HL-60 (cell line): ENCODE data around the gene PPP1R9A.

ENCODE experiments used
- DNase-seq, 2 experiments: peaks; one replicate each; pipeline ENCODE4 v3.0.0-alpha.2; 2010 to 2020; ENCODE audit warnings: low read depth in 1 of 2, low spot score in 1 of 2
- H3K27ac ChIP-seq: fragments of 250-450 bp; sonication (Bioruptor Pico); replicated peaks from 2 replicates; pipeline ENCODE4 v1.5.1; 2020; ENCODE audit warnings: mild to moderate bottlenecking, moderate library complexity
- H3K27me3 ChIP-seq: fragments of 250-450 bp; sonication (Bioruptor Pico); 2 replicates; pipeline ENCODE4 v1.5.1; 2021; ENCODE audit warnings: mild to moderate bottlenecking, moderate library complexity; ENCODE audit not compliant: insufficient read depth, poor library complexity, severe bottlenecking
- H3K4me3 ChIP-seq: replicated peaks from 2 replicates; pipeline ENCODE4 v1.5.1; 2011; ENCODE audit warnings: mild to moderate bottlenecking, control low read depth, low read length; ENCODE audit not compliant: insufficient read depth
- CTCF ChIP-seq: IDR thresholded peaks from one replicate; pipeline ENCODE4 v1.5.1; 2011; ENCODE audit warnings: low read length, control low read depth, inconsistent platforms; ENCODE audit not compliant: insufficient read depth
- GABPA ChIP-seq: IDR thresholded peaks from 2 replicates; pipeline ENCODE4 v1.6.1; 2012; ENCODE audit warnings: low read depth
- POLR2AphosphoS5 ChIP-seq: IDR thresholded peaks from 2 replicates; pipeline ENCODE4 v1.6.1; 2012; ENCODE audit warnings: low read depth
- SPI1 ChIP-seq: IDR thresholded peaks from 2 replicates; pipeline ENCODE4 v1.6.1; 2012; ENCODE audit warnings: low read depth, mild to moderate bottlenecking, borderline replicate concordance
- TF ChIP-seq, protein P1 (sequence below): IDR thresholded peaks from 2 replicates; pipeline ENCODE4 v1.6.1; 2012; ENCODE audit warnings: low read depth; ENCODE audit not compliant: insufficient replicate concordance

PPP1R9A gene

GRCh38 chr7:95253986-95254385, 346.6 kb downstream of the PPP1R9A start:
- Histone ChIP-seq H3K4me3 (no peak overlapping the region), H3K27ac (no peak overlapping the region), H3K27me3 (no peaks in the 10 kb centered on the region)
- no peak for TF ChIP-seq SPI1
- no peak for TF ChIP-seq POLR2AphosphoS5
- no peak for TF ChIP-seq GABPA
- no peak for TF ChIP-seq CTCF
- TF ChIP-seq, protein P1, sequence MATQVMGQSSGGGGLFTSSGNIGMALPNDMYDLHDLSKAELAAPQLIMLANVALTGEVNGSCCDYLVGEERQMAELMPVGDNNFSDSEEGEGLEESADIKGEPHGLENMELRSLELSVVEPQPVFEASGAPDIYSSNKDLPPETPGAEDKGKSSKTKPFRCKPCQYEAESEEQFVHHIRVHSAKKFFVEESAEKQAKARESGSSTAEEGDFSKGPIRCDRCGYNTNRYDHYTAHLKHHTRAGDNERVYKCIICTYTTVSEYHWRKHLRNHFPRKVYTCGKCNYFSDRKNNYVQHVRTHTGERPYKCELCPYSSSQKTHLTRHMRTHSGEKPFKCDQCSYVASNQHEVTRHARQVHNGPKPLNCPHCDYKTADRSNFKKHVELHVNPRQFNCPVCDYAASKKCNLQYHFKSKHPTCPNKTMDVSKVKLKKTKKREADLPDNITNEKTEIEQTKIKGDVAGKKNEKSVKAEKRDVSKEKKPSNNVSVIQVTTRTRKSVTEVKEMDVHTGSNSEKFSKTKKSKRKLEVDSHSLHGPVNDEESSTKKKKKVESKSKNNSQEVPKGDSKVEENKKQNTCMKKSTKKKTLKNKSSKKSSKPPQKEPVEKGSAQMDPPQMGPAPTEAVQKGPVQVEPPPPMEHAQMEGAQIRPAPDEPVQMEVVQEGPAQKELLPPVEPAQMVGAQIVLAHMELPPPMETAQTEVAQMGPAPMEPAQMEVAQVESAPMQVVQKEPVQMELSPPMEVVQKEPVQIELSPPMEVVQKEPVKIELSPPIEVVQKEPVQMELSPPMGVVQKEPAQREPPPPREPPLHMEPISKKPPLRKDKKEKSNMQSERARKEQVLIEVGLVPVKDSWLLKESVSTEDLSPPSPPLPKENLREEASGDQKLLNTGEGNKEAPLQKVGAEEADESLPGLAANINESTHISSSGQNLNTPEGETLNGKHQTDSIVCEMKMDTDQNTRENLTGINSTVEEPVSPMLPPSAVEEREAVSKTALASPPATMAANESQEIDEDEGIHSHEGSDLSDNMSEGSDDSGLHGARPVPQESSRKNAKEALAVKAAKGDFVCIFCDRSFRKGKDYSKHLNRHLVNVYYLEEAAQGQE: no peak
- DNase-seq: no peak

DNA sequence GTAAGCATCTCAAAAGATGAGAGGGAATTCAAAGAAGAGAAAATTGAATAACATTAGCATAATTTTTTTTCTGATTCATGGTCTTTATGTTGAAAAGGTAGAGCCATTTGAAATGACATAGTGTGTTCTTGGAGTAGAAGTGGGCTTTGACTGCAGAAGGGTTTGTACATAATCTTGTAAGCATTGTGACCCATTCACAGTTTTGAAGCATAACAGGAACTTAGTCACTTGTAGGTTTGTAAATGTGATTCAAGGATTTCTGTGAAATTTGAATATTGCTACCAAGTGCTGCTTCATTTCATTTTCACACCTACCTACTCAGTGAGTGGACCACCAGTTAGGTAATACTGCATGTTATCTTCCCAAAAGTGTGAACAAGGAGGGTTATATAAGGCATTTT, 348.3 kb downstream of the PPP1R9A start:
- no peak overlapping the region for H3K27ac ChIP-seq
- TF ChIP-seq GABPA (no peak), CTCF (no peak), SPI1 (no peak)
- TF ChIP-seq, protein P1: no peak
- no peaks in the 10 kb centered on the region for H3K27me3 ChIP-seq
- no peak overlapping the region for H3K4me3 ChIP-seq
- no peak for DNase-seq

DNA sequence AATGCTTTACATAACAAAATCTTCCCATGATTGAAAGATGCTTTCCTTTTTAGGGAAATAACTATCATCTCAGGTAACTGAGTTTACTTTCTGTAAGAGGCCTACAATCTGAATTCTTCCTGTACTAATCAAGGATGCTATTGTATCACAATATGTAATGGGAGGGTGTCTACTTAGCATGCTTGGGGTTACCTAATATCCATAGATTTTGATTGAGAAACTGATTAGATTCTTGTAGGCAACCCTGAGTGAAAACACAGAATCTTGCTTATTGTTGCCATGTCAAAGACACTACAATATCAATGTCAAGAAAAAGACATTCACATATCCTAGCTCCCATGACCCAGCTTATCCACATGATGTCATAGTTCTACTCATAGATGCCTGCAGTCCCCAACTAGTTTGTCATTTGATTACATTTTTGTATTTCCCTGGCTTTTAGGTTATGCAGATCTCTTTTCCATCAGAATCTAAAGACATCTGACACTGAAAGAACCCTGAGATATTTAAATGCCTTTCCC, 354.6 kb downstream of the PPP1R9A start:
- DNase-seq: no peak
- Histone ChIP-seq H3K27ac (no peak overlapping the region), H3K27me3 (no peaks in the 10 kb centered on the region), H3K4me3 (no peak overlapping the region)
- TF ChIP-seq, protein P1: no peak
- TF ChIP-seq CTCF: no peak
- TF ChIP-seq POLR2AphosphoS5: no peak
- TF ChIP-seq GABPA: no peak
- TF ChIP-seq SPI1: no peak
